Lung (tissue), 12 donors: ENCODE results near the gene ESYT3. TPM values are rescaled to one million over a fixed set of nuclear protein-coding genes. Genes with fewer than 3 reads are reported as not detected.
A peak's percentile ranks its signal among the peaks of the same experiment; 100 is the strongest.
"Not testable (repeated sequence)": the region's sequence is repeated elsewhere in the genome, so short reads cannot be mapped to it uniquely, and the experiment has no call there.

Source experiments
- ATAC-seq: fragments of 200-7000 bp; cut with Tn5 transposase; one replicate; pipeline ENCODE4 v1.9.1; 2020; ENCODE audit warnings: moderate number of reproducible peaks; ENCODE audit not compliant: insufficient read depth, low FRiP score
- DNase-seq, 3 donors: peaks; one replicate each; pipeline ENCODE4 v3.0.0-alpha.2; 2013 to 2017
- H3K27ac ChIP-seq, 2 donors: one replicate each; pipeline ENCODE4 v1.5.1; 2013; ENCODE audit warnings: mild to moderate bottlenecking in 2 of 2, moderate library complexity in 2 of 2, control low read depth in 1 of 2, inconsistent platforms in 1 of 2, low read depth in 1 of 2, low read length in 1 of 2
- H3K27me3 ChIP-seq, 3 donors: one replicate each; pipeline ENCODE4 v1.5.1; 2013; ENCODE audit warnings: low read length in 2 of 3; ENCODE audit not compliant: control insufficient read depth in 3 of 3, insufficient read depth in 3 of 3
- H3K36me3 ChIP-seq, 4 donors: one replicate each; pipeline ENCODE4 v1.5.1; 2013; ENCODE audit warnings: low read length in 4 of 4, mild to moderate bottlenecking in 1 of 4, moderate library complexity in 1 of 4; ENCODE audit not compliant: control insufficient read depth in 4 of 4, insufficient read depth in 4 of 4
- H3K4me1 ChIP-seq, 5 donors: one replicate each; pipeline ENCODE4 v1.5.1; 2013; ENCODE audit warnings: low read length in 5 of 5, mild to moderate bottlenecking in 2 of 5, moderate library complexity in 1 of 5; ENCODE audit not compliant: control insufficient read depth in 5 of 5, insufficient read depth in 5 of 5
- H3K4me3 ChIP-seq: one replicate; pipeline ENCODE4 v1.5.1; 2013; ENCODE audit warnings: mild to moderate bottlenecking, control low read depth, moderate library complexity
- H3K9ac ChIP-seq, 2 donors: one replicate each; pipeline ENCODE4 v1.5.1; 2013; ENCODE audit warnings: low read length in 2 of 2, control low read depth in 1 of 2; ENCODE audit not compliant: insufficient read depth in 1 of 2
- H3K9me3 ChIP-seq, 4 donors: one replicate each; pipeline ENCODE4 v1.5.1; 2013; ENCODE audit warnings: low read length in 3 of 4, mild to moderate bottlenecking in 1 of 4, moderate library complexity in 1 of 4; ENCODE audit not compliant: control insufficient read depth in 4 of 4, insufficient read depth in 3 of 4
- CTCF ChIP-seq: IDR thresholded peaks from 2 replicates; pipeline ENCODE4 v1.5.1; 2012; ENCODE audit warnings: mild to moderate bottlenecking; ENCODE audit errors: control extremely low read depth, extremely low read depth
- WGBS, 2 donors: extraction: QIAGEN DNeasy Blood & Tissue Kit; methylation state at CpG; one replicate each; pipeline ENCODE4 v1.1.7; 2013; 5-methylcytosine and 5-hydroxymethylcytosine counted together
- polyA plus RNA-seq, 2 donors: library from polyadenylated mRNA; stranded (reverse); fragments of 200-250 nt; gene quantifications; one replicate each; pipeline ENCODE4 v1.2.1, GENCODE V29; 2013
- total RNA-seq, 2 donors: library from RNA; depleted of rRNA in 1 of 2; stranded (reverse); fragments of >200 nt in 1 of 2; gene quantifications; one replicate each; pipeline ENCODE4 v1.2.1, GENCODE V29; 2014 to 2021
- donor health status: control.
- donor health status: control.
- donor health status: Bipolar disorder and iron deficiency.
- donor health status: healthy.
- donor health status: DM: yes; HTN: yes; CAD: no.

ESYT3 gene
- total and polyA plus RNA-seq, 4 donors: 5.7 to 71.0 (median 27.0) TPM

GRCh38 chr3:138511945-138512344, 77.5 kb downstream of the ESYT3 start:
- H3K27me3 ChIP-seq: no peaks in the 10 kb centered on the region
- H3K4me3 ChIP-seq: no peak overlapping the region
- H3K36me3 ChIP-seq: peaks cover 0 to 6% (median 3%) of the 10 kb centered on the region in 4 donors
- peak overlapping the region in 1 of 2 donors; percentile 15 for H3K27ac ChIP-seq
- H3K4me1 ChIP-seq: no peaks in the 10 kb centered on the region
- H3K9me3 ChIP-seq: no peaks in the 10 kb centered on the region
- no peak for TF ChIP-seq CTCF
- no peak for DNase-seq
- ATAC-seq: no peak
- no peak overlapping the region for H3K9ac ChIP-seq

GRCh38 chr3:138513090-138513843, 78.9 kb downstream of the ESYT3 start:
- 52 to 58% methylated on average over 2 of the region's 2 CpGs for WGBS, 2 donors
- peaks cover 0 to 6% (median 0%) of the 10 kb centered on the region in 4 donors for H3K9me3 ChIP-seq
- peak; percentile 74 for ATAC-seq

GRCh38 chr3:138521445-138521844, 87.0 kb downstream of the ESYT3 start:
- H3K9ac ChIP-seq, H3K27ac ChIP-seq, H3K4me1 ChIP-seq, ATAC-seq, H3K4me3 ChIP-seq, H3K27me3 ChIP-seq, DNase-seq, H3K9me3 ChIP-seq: not testable (repeated sequence)
- 98% methylated on average over 22 to 23 of the region's 23 CpGs for WGBS, 2 donors
- peaks cover 3 to 11% (median 5%) of the 10 kb centered on the region in 4 donors for H3K36me3 ChIP-seq

More at GRCh38 chr3:138513090-138513843, 78.9 kb downstream of the ESYT3 start:
- Histone ChIP-seq H3K27me3 (no peaks in the 10 kb centered on the region), H3K4me1 (no peaks in the 10 kb centered on the region), H3K36me3 (peaks cover 2 to 6% (median 4%) of the 10 kb centered on the region in 4 donors), H3K27ac (no peak overlapping the region), H3K9ac (no peak overlapping the region), H3K4me3 (no peak overlapping the region)
- DNase-seq: no peak
- no peak for TF ChIP-seq CTCF

Other genes with a start within 250 kb of the ESYT3 start
- 10 to 100 TPM; 52.3 to 68.8 TPM for gene ARMC8, start 247.3 kb upstream of the ESYT3 start, total RNA-seq
- 10 to 100 TPM; 14.2 to 23.5 TPM for gene ARMC8, start 247.3 kb upstream of the ESYT3 start, polyA plus RNA-seq
- 10 to 100 TPM in 1 of 2 donors, 1 to 10 TPM in 1; 9.8 to 11.4 TPM for gene NME9, start 104.8 kb upstream of the ESYT3 start, total RNA-seq
- 1 to 10 TPM; 2.8 to 5.0 TPM for gene NME9, start 104.8 kb upstream of the ESYT3 start, polyA plus RNA-seq
- gene MRAS, start 86.0 kb upstream of the ESYT3 start, total RNA-seq: 10 to 100 TPM; 22.5 to 28.7 TPM
- 10 to 100 TPM; 12.6 to 22.2 TPM for gene MRAS, start 86.0 kb upstream of the ESYT3 start, polyA plus RNA-seq
- 100 to 1,000 TPM in 1 of 2 donors, 10 to 100 TPM in 1; 40.1 to 137 TPM for gene CEP70, start 159.6 kb downstream of the ESYT3 start, total RNA-seq
- gene CEP70, start 159.6 kb downstream of the ESYT3 start, polyA plus RNA-seq: 10 to 100 TPM; 19.5 to 25.0 TPM
- 10 to 100 TPM; 16.3 to 28.6 TPM for gene FAIM, start 174.2 kb downstream of the ESYT3 start, total RNA-seq
- gene FAIM, start 174.2 kb downstream of the ESYT3 start, polyA plus RNA-seq: 10 to 100 TPM; 14.9 to 22.5 TPM